Islet of Langerhans (tissue), 1 donor: ENCODE data around the gene COA7.

Source experiments
- FAIRE-seq: peaks from one replicate; lab custom pipeline; 2011; peaks lifted over from hg19 to GRCh38; lab: Jason Lieb, UNC

Gene COA7

GRCh38 chr1:52669696-52670095, 28.5 kb downstream of the COA7 start:
- no peak for FAIRE-seq

- FAIRE-seq, result no peak
These were observed 29.4 kb downstream of the COA7 start for GRCh38 chr1:52668711-52669110.

GRCh38 chr1:52667984-52668383, 30.2 kb downstream of the COA7 start:
- no peak for FAIRE-seq

GRCh38 chr1:52667290-52667689, 30.9 kb downstream of the COA7 start:
- FAIRE-seq, result no peak

- no peak for FAIRE-seq
These were observed 32.9 kb downstream of the COA7 start for GRCh38 chr1:52665006-52665941.

GRCh38 chr1:52663716-52664115, 34.4 kb downstream of the COA7 start:
- FAIRE-seq, result no peak

GRCh38 chr1:52662645-52663313, 35.4 kb downstream of the COA7 start:
- no peak for FAIRE-seq

GRCh38 chr1:52660807-52661206, 37.3 kb downstream of the COA7 start:
- no peak for FAIRE-seq

GRCh38 chr1:52659851-52660596, 38.1 kb downstream of the COA7 start:
- no peak for FAIRE-seq

GRCh38 chr1:52659356-52659755, 38.8 kb downstream of the COA7 start:
- no peak for FAIRE-seq

- FAIRE-seq, result no peak
These were observed 39.4 kb downstream of the COA7 start for GRCh38 chr1:52658795-52659194.

GRCh38 chr1:52657702-52658101, 40.4 kb downstream of the COA7 start:
- FAIRE-seq, result no peak

- no peak for FAIRE-seq
These were observed 44.1 kb downstream of the COA7 start for GRCh38 chr1:52654063-52654462.

- FAIRE-seq, result no peak
These were observed 44.8 kb downstream of the COA7 start for GRCh38 chr1:52653207-52653849.

- no peak for FAIRE-seq
These were observed 46.2 kb downstream of the COA7 start for GRCh38 chr1:52651904-52652303.

- no peak for FAIRE-seq
These were observed 52.9 kb downstream of the COA7 start for GRCh38 chr1:52645261-52645660.

GRCh38 chr1:52641307-52641706, 56.8 kb downstream of the COA7 start:
- no peak for FAIRE-seq

GRCh38 chr1:52640697-52641096, 57.5 kb downstream of the COA7 start:
- FAIRE-seq, result no peak

- no peak for FAIRE-seq
These were observed 60.2 kb downstream of the COA7 start for GRCh38 chr1:52637946-52638345.

GRCh38 chr1:52636721-52637695, 61.1 kb downstream of the COA7 start:
- no peak for FAIRE-seq
